SJSA1 (cell line): Measurements from ENCODE around the gene MXI1. TPM values are rescaled to one million over a fixed set of nuclear protein-coding genes. Genes with fewer than 3 reads are reported as not detected.

Experiments used
- DNase-seq, 2 experiments: peaks; one replicate each; pipeline ENCODE4 v3.0.0-alpha.2; 2015 to 2020; ENCODE audit warnings: low spot score in 2 of 2, low read depth in 1 of 2
- H3K27ac ChIP-seq: fragments of 250-450 bp; sonication (Bioruptor Pico); 2 replicates; pipeline ENCODE4 v1.5.1; 2020; ENCODE audit warnings: mild to moderate bottlenecking, moderate library complexity
- H3K27me3 ChIP-seq: fragments of 250-450 bp; sonication (Bioruptor Pico); replicated peaks from 2 replicates; pipeline ENCODE4 v1.5.1; 2020; ENCODE audit warnings: mild to moderate bottlenecking, moderate library complexity
- H3K36me3 ChIP-seq: fragments of 250-450 bp; sonication (Bioruptor Pico); 2 replicates; pipeline ENCODE4 v1.5.1; 2020; ENCODE audit warnings: mild to moderate bottlenecking
- H3K4me1 ChIP-seq: fragments of 250-450 bp; sonication (Bioruptor Pico); replicated peaks from 2 replicates; pipeline ENCODE4 v1.6.1; 2021; ENCODE audit warnings: mild to moderate bottlenecking
- H3K4me3 ChIP-seq: fragments of 250-450 bp; sonication (Bioruptor Pico); 2 replicates; pipeline ENCODE4 v1.5.1; 2020; ENCODE audit warnings: mild to moderate bottlenecking
- H3K9me3 ChIP-seq: fragments of 250-450 bp; sonication (Bioruptor Pico); replicated peaks from 2 replicates; pipeline ENCODE4 v1.5.1; 2020; ENCODE audit warnings: mild to moderate bottlenecking
- total RNA-seq: library from RNA; depleted of rRNA; stranded (reverse); fragments of >200 nt; shearing (Covaris generic); gene quantifications from 2 replicates; pipeline ENCODE4 v1.2.3, GENCODE V29; 2014

The MXI1 gene
- total RNA-seq, 1 experiment from 2014 or later = 4.3 TPM

DNA sequence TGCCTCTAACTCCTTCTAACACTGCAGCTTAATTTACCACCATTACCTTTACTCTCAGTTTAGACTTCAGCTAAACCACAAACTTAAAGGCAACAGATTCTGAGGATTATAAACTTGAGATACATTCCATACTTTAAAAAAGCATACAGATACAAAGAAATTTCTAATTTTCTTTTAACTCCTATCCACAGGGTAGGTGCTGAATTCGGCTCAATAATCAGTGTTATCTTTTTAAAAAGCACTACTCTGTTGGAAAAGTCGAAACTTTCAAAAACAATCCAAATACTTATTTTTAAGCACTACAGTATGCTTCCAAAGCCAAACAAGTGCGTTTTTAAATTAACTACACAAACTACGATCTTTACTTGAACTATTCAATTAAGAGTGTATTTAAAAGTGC, 96.3 kb downstream of the MXI1 start:
- peaks cover 59% of the 10 kb centered on the region for H3K36me3 ChIP-seq
- peak overlapping the region; percentile 78; the same call in 1 of the 2 replicates for H3K27ac ChIP-seq
- DNase-seq = no peak
- H3K9me3 ChIP-seq = no peaks in the 10 kb centered on the region
- no peaks in the 10 kb centered on the region for H3K27me3 ChIP-seq
- H3K4me1 ChIP-seq = peaks cover 12% of the 10 kb centered on the region
- H3K4me3 ChIP-seq = peak overlapping the region; percentile 84

DNA sequence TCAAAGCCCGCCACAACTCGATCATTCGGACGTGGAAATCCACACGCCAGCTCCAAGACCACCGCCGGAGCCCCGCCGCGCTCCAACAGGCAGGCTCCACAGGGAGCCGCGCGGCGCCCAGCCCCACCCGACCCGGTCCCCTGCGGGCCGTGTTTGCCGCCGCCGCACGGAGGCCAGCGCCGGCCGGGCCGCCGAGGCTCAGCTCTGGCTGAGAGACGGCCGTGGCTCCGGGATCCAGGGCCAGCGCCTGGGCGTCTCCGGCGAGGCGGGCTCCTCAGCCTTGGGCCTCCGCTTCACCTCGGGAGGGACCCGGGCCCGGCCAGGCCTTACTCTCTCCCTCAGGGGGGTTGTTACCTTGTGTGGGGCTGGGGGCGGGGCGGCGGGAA, 97.0 kb downstream of the MXI1 start:
- H3K36me3 ChIP-seq = peaks cover 51% of the 10 kb centered on the region
- no peaks in the 10 kb centered on the region for H3K27me3 ChIP-seq
- H3K9me3 ChIP-seq = no peaks in the 10 kb centered on the region
- peak overlapping the region; percentile 78 for H3K27ac ChIP-seq
- DNase-seq = peak in 1 of 2 experiments; percentile 46
- peaks cover 12% of the 10 kb centered on the region for H3K4me1 ChIP-seq
- H3K4me3 ChIP-seq = peak overlapping the region; percentile 84

DNA sequence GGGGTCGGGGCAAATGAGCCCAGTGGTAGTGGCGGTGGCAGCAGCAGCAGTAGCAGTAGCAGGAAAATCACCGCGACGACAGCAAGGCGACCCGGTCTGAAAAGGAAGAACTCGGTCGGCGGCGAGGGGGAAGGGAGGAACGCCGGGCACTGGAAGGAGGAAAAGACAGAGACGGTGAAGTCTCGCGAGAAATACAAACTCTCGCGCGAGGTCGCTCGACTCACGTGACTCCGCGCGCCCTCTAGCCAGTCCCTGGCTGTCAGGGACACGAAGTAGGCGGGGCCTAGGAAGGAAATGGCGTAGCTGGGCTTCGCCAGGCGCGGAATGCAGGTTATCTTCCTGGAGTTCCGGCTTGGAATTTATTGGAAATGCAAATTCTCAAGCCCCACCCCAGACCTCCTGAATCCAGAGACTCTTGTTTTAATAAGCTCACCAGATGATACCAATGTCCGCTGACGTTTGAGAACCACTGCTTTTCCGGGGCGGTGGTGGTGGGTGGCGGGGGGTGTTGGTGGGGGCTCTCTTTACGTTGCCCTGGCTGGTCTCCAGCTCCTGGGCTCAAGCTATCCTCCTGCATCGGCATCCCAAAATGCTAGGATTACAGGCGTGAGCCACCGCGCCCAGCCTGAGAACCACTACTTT, 97.5 kb downstream of the MXI1 start, which contains the start of gene SMNDC1:
Gene SMNDC1 (minus strand): TSS at position 141 of the 642 bp plus-strand sequence. CDS start 1,333 bp downstream, outside the sequence.
- Histone ChIP-seq H3K27me3 (no peaks in the 10 kb centered on the region), H3K27ac (peak within 1 kb of the TSS; percentile 78), H3K9me3 (no peaks in the 10 kb centered on the region), H3K4me3 (peak within 1 kb of the TSS; percentile 84), H3K4me1 (peaks cover 12% of the 10 kb centered on the region), H3K36me3 (peaks cover 46% of the 10 kb centered on the region)
- peak; percentile 96 to 99 for DNase-seq

GRCh38 chr10:110305767-110306451, 98.5 kb downstream of the MXI1 start:
- Histone ChIP-seq H3K4me3 (0 out of 2 replicates have a peak overlapping the region, but pooled peaks have one; percentile 10), H3K9me3 (no peaks in the 10 kb centered on the region), H3K27ac (peak overlapping the region; percentile 78; the same call in 1 of the 2 replicates), H3K27me3 (no peaks in the 10 kb centered on the region), H3K36me3 (peaks cover 36% of the 10 kb centered on the region), H3K4me1 (peaks cover 12% of the 10 kb centered on the region)
- DNase-seq = peak; percentile 62 to 83

- Histone ChIP-seq H3K4me1 (peaks cover 12% of the 10 kb centered on the region), H3K4me3 (no peak overlapping the region), H3K9me3 (no peaks in the 10 kb centered on the region), H3K27ac (no peak overlapping the region), H3K27me3 (no peaks in the 10 kb centered on the region), H3K36me3 (peaks cover 31% of the 10 kb centered on the region)
- no peak for DNase-seq
These were observed 99.0 kb downstream of the MXI1 start for GRCh38 chr10:110306452-110306768.

- H3K27me3 ChIP-seq = no peaks in the 10 kb centered on the region
- peaks cover 17% of the 10 kb centered on the region for H3K4me1 ChIP-seq
- H3K4me3 ChIP-seq = no peak overlapping the region
- no peak overlapping the region for H3K27ac ChIP-seq
- DNase-seq = no peak
- H3K9me3 ChIP-seq = no peaks in the 10 kb centered on the region
- H3K36me3 ChIP-seq = peaks cover 17% of the 10 kb centered on the region
These were observed 100.4 kb downstream of the MXI1 start for GRCh38 chr10:110307805-110308204.

- Histone ChIP-seq H3K36me3 (no peaks in the 10 kb centered on the region), H3K9me3 (no peaks in the 10 kb centered on the region), H3K4me3 (no peak overlapping the region), H3K4me1 (peaks cover 5% of the 10 kb centered on the region; the same call in 1 of the 2 replicates), H3K27me3 (no peaks in the 10 kb centered on the region), H3K27ac (no peak overlapping the region)
- DNase-seq = no peak
These were observed 103.3 kb downstream of the MXI1 start for GRCh38 chr10:110310741-110311140.

DNA sequence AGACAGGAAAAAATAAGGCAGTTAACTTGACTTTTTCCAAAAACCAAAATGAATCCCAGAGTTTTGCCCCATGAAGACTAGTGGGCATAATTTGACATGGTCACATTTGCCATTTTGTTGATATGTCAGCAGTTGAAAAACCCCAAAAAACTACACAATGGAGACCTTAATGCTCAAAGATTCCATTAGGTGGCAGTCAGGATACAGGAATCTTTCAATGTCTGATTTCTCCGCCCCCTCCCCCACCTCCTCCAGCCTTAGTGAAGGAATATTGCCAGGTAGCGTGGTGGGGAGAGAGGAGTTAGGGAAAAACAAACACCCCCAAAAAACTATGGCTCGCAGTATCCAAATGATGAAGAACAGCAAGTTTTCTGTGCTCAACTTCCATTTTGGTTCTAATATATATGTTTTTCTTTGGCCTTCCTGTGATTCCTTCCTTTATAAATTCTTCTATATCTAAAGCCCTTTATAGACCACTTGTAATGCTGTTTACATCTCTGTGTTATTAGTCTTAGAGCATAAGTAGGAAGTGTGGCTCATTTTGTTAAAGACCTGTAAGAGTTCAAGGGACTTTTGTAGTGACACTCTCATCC, 104.0 kb downstream of the MXI1 start:
- no peaks in the 10 kb centered on the region for H3K36me3 ChIP-seq
- peaks cover 5% of the 10 kb centered on the region; the same call in 1 of the 2 replicates for H3K4me1 ChIP-seq
- H3K27ac ChIP-seq = no peak overlapping the region
- DNase-seq = peak; percentile 57 to 61
- no peaks in the 10 kb centered on the region for H3K27me3 ChIP-seq
- no peaks in the 10 kb centered on the region for H3K9me3 ChIP-seq
- H3K4me3 ChIP-seq = no peak overlapping the region

- no peak for DNase-seq
- H3K4me1 ChIP-seq = peaks cover 5% of the 10 kb centered on the region; the same call in 1 of the 2 replicates
- H3K4me3 ChIP-seq = no peak overlapping the region
- no peaks in the 10 kb centered on the region for H3K9me3 ChIP-seq
- no peaks in the 10 kb centered on the region for H3K27me3 ChIP-seq
- no peaks in the 10 kb centered on the region for H3K36me3 ChIP-seq
- no peak overlapping the region for H3K27ac ChIP-seq
These were observed 104.8 kb downstream of the MXI1 start for GRCh38 chr10:110312206-110312605.

GRCh38 chr10:110313674-110314073, 106.3 kb downstream of the MXI1 start:
- no peak overlapping the region for H3K4me3 ChIP-seq
- H3K36me3 ChIP-seq = no peaks in the 10 kb centered on the region
- peaks cover 5% of the 10 kb centered on the region; the same call in 1 of the 2 replicates for H3K4me1 ChIP-seq
- no peak for DNase-seq
- H3K9me3 ChIP-seq = no peaks in the 10 kb centered on the region
- no peaks in the 10 kb centered on the region for H3K27me3 ChIP-seq
- H3K27ac ChIP-seq = no peak overlapping the region

GRCh38 chr10:110317866-110318850, 110.8 kb downstream of the MXI1 start:
- Histone ChIP-seq H3K4me1 (peaks cover 5% of the 10 kb centered on the region), H3K9me3 (no peaks in the 10 kb centered on the region), H3K27me3 (no peaks in the 10 kb centered on the region), H3K27ac (no peak overlapping the region), H3K4me3 (no peak overlapping the region), H3K36me3 (no peaks in the 10 kb centered on the region)
- no peak for DNase-seq

DNA sequence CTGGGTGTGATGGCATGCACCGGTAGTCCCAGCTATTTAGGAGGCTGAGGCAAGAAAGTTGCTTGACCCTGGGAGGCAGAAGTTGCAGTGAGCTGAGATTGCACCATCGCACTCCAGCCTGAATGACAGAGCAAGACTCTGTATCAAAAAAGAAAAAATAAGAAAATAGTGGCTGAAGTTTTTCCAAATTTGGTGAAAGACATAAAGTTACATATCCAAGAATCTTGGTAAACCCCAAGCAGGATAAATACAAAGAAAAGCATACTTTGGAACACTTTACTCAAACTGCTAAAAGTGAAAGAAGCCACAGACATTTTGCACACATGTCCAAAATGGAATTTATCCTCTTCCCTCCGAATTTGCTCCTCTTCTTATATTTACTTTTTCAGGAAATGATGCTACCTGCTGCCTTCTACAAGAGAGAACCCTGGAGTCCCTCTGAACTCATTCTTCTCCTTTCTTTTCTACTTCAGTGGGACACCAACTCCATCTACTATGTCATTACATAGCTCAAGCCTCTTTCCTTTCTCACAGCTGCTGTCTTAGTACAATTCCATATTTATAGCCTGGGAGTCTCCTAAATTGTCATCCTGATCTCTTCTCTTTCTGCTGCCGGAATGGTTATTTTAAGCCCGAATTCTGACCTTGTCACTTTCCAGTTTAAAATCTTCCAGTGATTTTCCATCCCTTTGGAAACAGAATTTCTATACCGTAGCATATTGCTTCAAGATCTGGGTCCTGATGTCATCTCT, 114.6 kb downstream of the MXI1 start:
- H3K9me3 ChIP-seq = no peaks in the 10 kb centered on the region
- H3K4me3 ChIP-seq = no peak overlapping the region
- H3K27ac ChIP-seq = no peak overlapping the region
- peaks cover 44% of the 10 kb centered on the region for H3K4me1 ChIP-seq
- no peak for DNase-seq
- H3K36me3 ChIP-seq = no peaks in the 10 kb centered on the region
- no peaks in the 10 kb centered on the region for H3K27me3 ChIP-seq

DNA sequence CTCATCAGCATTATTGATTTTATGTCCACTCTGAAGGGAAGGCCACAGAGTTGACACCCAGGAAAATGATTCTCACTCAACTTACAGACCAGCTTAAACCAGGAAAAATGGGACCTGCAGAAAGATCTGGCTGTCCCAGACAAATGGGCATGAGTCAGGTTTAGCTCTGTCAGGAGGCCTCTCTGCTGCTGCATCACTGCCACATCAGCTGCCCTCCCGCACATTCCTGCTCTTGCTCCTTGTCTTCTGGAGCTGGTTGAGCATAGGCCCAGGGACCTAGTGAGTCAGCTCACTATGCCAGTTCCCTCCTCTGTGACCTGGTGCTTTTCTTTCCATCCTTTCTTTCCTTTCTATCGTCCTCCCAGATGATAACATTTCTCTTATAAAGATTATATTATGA, 116.1 kb downstream of the MXI1 start:
- H3K4me1 ChIP-seq = peaks cover 53% of the 10 kb centered on the region
- no peaks in the 10 kb centered on the region for H3K27me3 ChIP-seq
- peak overlapping the region; percentile 25; the same call in 1 of the 2 replicates for H3K27ac ChIP-seq
- H3K9me3 ChIP-seq = no peaks in the 10 kb centered on the region
- peak; percentile 60 to 86 for DNase-seq
- no peaks in the 10 kb centered on the region for H3K36me3 ChIP-seq
- no peak overlapping the region for H3K4me3 ChIP-seq
